RWPE2 (cell line): ENCODE measurements around the gene GLYR1.

Experiments
- ATAC-seq: fragments of 200-7000 bp; cut with Tn5 transposase; 3 replicates; pipeline ENCODE4 v1.9.1; 2021; ENCODE audit warnings: low read depth
- DNase-seq: peaks from one replicate; pipeline ENCODE4 v3.0.0-alpha.2; 2020; ENCODE audit warnings: low spot score
- H3K27ac ChIP-seq: fragments of 450-650 bp; 2 replicates; pipeline ENCODE4 v1.5.1; 2017; ENCODE audit warnings: mild to moderate bottlenecking; ENCODE audit not compliant: poor library complexity, severe bottlenecking
- H3K27me3 ChIP-seq: fragments of 250-450 bp; sonication (Bioruptor Pico); 2 replicates; pipeline ENCODE4 v1.5.1; 2021; ENCODE audit warnings: mild to moderate bottlenecking, moderate library complexity; ENCODE audit not compliant: insufficient read depth, poor library complexity, severe bottlenecking
- H3K36me3 ChIP-seq: fragments of 250-450 bp; sonication (Bioruptor Pico); 2 replicates; pipeline ENCODE4 v1.5.1; 2020; ENCODE audit warnings: low read depth, mild to moderate bottlenecking, moderate library complexity
- H3K4me1 ChIP-seq: fragments of 250-450 bp; sonication (Bioruptor Pico); 2 replicates; pipeline ENCODE4 v1.5.1; 2021; ENCODE audit warnings: mild to moderate bottlenecking, moderate library complexity; ENCODE audit not compliant: insufficient read depth, poor library complexity, severe bottlenecking
- H3K4me3 ChIP-seq: fragments of 250-450 bp; sonication (Bioruptor Pico); 2 replicates; pipeline ENCODE4 v1.5.1; 2021; ENCODE audit warnings: mild to moderate bottlenecking, moderate library complexity; ENCODE audit not compliant: severe bottlenecking
- H3K9me3 ChIP-seq: fragments of 250-450 bp; sonication (Bioruptor Pico); 2 replicates; pipeline ENCODE4 v1.5.1; 2021; ENCODE audit warnings: mild to moderate bottlenecking, moderate library complexity; ENCODE audit not compliant: severe bottlenecking
- CTCF ChIP-seq: fragments of 450-650 bp; IDR thresholded peaks from one replicate; pipeline ENCODE4 v1.5.1; 2017; ENCODE audit warnings: mild to moderate bottlenecking, moderate library complexity; ENCODE audit not compliant: poor library complexity, severe bottlenecking

Gene GLYR1

GRCh38 chr16:4874666-4875065 lies 27.6 kb upstream of the GLYR1 start:
- no peak overlapping the region for H3K4me3 ChIP-seq
- H3K27ac ChIP-seq: no peak overlapping the region
- no peaks in the 10 kb centered on the region for H3K4me1 ChIP-seq
- DNase-seq (peak; percentile 17), ATAC-seq (no peak)
- no peak for TF ChIP-seq CTCF
- no peaks in the 10 kb centered on the region for H3K9me3 ChIP-seq
- peaks cover 92% of the 10 kb centered on the region for H3K36me3 ChIP-seq
- no peaks in the 10 kb centered on the region for H3K27me3 ChIP-seq

GRCh38 chr16:4873091-4873490 lies 26.0 kb upstream of the GLYR1 start:
- H3K4me1 ChIP-seq: no peaks in the 10 kb centered on the region
- H3K9me3 ChIP-seq: no peaks in the 10 kb centered on the region
- peaks cover 90% of the 10 kb centered on the region for H3K36me3 ChIP-seq
- DNase-seq (no peak), ATAC-seq (no peak)
- no peak for TF ChIP-seq CTCF
- H3K27ac ChIP-seq: no peak overlapping the region
- H3K27me3 ChIP-seq: no peaks in the 10 kb centered on the region
- H3K4me3 ChIP-seq: no peak overlapping the region

- peaks cover 87% of the 10 kb centered on the region for H3K36me3 ChIP-seq
- no peaks in the 10 kb centered on the region for H3K4me1 ChIP-seq
- H3K27me3 ChIP-seq: no peaks in the 10 kb centered on the region
- TF ChIP-seq CTCF: no peak
- H3K27ac ChIP-seq: no peak overlapping the region
- no peak for DNase-seq
- H3K9me3 ChIP-seq: no peaks in the 10 kb centered on the region
- no peak overlapping the region for H3K4me3 ChIP-seq
- ATAC-seq: no peak
Observed at GRCh38 chr16:4871071-4871470, 24.0 kb upstream of the GLYR1 start.

GRCh38 chr16:4870138-4870671 lies 23.1 kb upstream of the GLYR1 start:
- peaks cover 86% of the 10 kb centered on the region for H3K36me3 ChIP-seq
- no peak for ATAC-seq
- no peak for TF ChIP-seq CTCF
- no peaks in the 10 kb centered on the region for H3K9me3 ChIP-seq
- H3K4me1 ChIP-seq: no peaks in the 10 kb centered on the region
- no peak overlapping the region for H3K4me3 ChIP-seq
- H3K27me3 ChIP-seq: no peaks in the 10 kb centered on the region
- no peak overlapping the region for H3K27ac ChIP-seq
- no peak for DNase-seq

- Histone ChIP-seq H3K4me1 (no peaks in the 10 kb centered on the region), H3K36me3 (peaks cover 84% of the 10 kb centered on the region)
- no peak for TF ChIP-seq CTCF
Observed at GRCh38 chr16:4869147-4869805, 22.2 kb upstream of the GLYR1 start.

More at GRCh38 chr16:4869147-4869805, 22.2 kb upstream of the GLYR1 start:
- DNase-seq (no peak), ATAC-seq (no peak)
- no peaks in the 10 kb centered on the region for H3K9me3 ChIP-seq
- no peak overlapping the region for H3K27ac ChIP-seq
- no peak overlapping the region for H3K4me3 ChIP-seq
- H3K27me3 ChIP-seq: no peaks in the 10 kb centered on the region
